MCF 10A (cell line): ENCODE data around the gene MAB21L2. TPM values are rescaled to one million over a fixed set of nuclear protein-coding genes. Genes with fewer than 3 reads are reported as not detected.

Experiments used
- BruUV-seq: library from RNA; stranded (reverse); fragments of 400-500 nt; replicated peaks from 2 replicates; lab custom pipeline; 2021; lab: Mats Ljungman, UMichigan
- CTCF ChIA-PET: fragments of 300-600 bp; sonication (Branson Sonifier 250); formaldehyde crosslinking; extraction: SDS; loops from one replicate; lab custom pipeline; 2021; ENCODE audit warnings: antibody characterized with exemption, inconsistent platforms; lab: Yijun Ruan, JAX
- POLR2A ChIA-PET: fragments of 300-600, 350-650 bp; sonication (Branson Sonifier 250); formaldehyde crosslinking; extraction: SDS; loops from one replicate; lab custom pipeline; 2020; ENCODE audit warnings: antibody characterized with exemption, inconsistent platforms; lab: Yijun Ruan, JAX
- DNase-seq: peaks from one replicate; pipeline ENCODE4 v3.0.0-alpha.2; 2018; ENCODE audit not compliant: unreplicated experiment
- H3K27ac Mint-ChIP-seq: one replicate; pipeline ENCODE4 v1.8.0; 2022; ENCODE audit warnings: mild to moderate bottlenecking, low read depth, mixed read lengths; ENCODE audit not compliant: unreplicated experiment
- H3K27me3 Mint-ChIP-seq: one replicate; pipeline ENCODE4 v1.8.0; 2022; ENCODE audit warnings: mixed read lengths; ENCODE audit not compliant: insufficient read depth, unreplicated experiment
- H3K36me3 Mint-ChIP-seq: one replicate; pipeline ENCODE4 v1.8.0; 2022; ENCODE audit warnings: mild to moderate bottlenecking, moderate library complexity, mixed read lengths; ENCODE audit not compliant: insufficient read depth, unreplicated experiment
- H3K4me1 Mint-ChIP-seq: one replicate; pipeline ENCODE4 v1.8.0; 2022; ENCODE audit warnings: mixed read lengths; ENCODE audit not compliant: insufficient read depth, unreplicated experiment
- H3K4me3 Mint-ChIP-seq: one replicate; pipeline ENCODE4 v1.8.0; 2022; ENCODE audit warnings: mild to moderate bottlenecking, moderate library complexity, mixed read lengths; ENCODE audit not compliant: unreplicated experiment
- H3K9me3 Mint-ChIP-seq: one replicate; pipeline ENCODE4 v1.8.0; 2022; ENCODE audit warnings: mixed read lengths; ENCODE audit not compliant: unreplicated experiment
- CTCF ChIP-seq: fragments of 200-600 bp; IDR thresholded peaks from one replicate; pipeline ENCODE4 v1.8.0; 2022; ENCODE audit warnings: antibody characterized with exemption, mild to moderate bottlenecking; ENCODE audit not compliant: unreplicated experiment
- intact Hi-C: fragments of 100-400 bp; cut with micrococcal nuclease; formaldehyde crosslinking; loops from 2 replicates; pipeline ENCODE4 v1.14.1; 2022
- total RNA-seq: library from RNA; stranded (reverse); gene quantifications from 2 replicates; pipeline ENCODE4 v1.2.3, GENCODE V29; 2022

MAB21L2 gene
- total RNA-seq, 1 experiment from 2014 or later = not detected

- no peak for TF ChIP-seq CTCF
- no TSS peak for BruUV-seq
- CTCF ChIA-PET = interaction anchor here (0.6 kb wide), 1 partner anchor 274 kb away, joined by 3 read pairs; no protein-coding TSS in a partner anchor
- Mint-ChIP-seq H3K9me3 (no peaks in the 10 kb centered on the region), H3K27ac (no peak overlapping the region), H3K4me3 (no peak overlapping the region), H3K27me3 (no peaks in the 10 kb centered on the region), H3K4me1 (no peaks in the 10 kb centered on the region), H3K36me3 (no peaks in the 10 kb centered on the region)
- intact Hi-C loops = no loop called here
- DNase-seq = no peak
- POLR2A ChIA-PET = no interaction called here
Measured at GRCh38 chr4:150573534-150573933, 8.4 kb upstream of the MAB21L2 start.

- Mint-ChIP-seq H3K27ac (no peak overlapping the region), H3K4me3 (no peak overlapping the region)
- BruUV-seq = no TSS peak
Measured at GRCh38 chr4:150574678-150575077, 7.3 kb upstream of the MAB21L2 start.

GRCh38 chr4:150577796-150578195 is 4.2 kb upstream of the MAB21L2 start:
- DNase-seq = no peak
- TF ChIP-seq CTCF = no peak
- Mint-ChIP-seq H3K9me3 (no peaks in the 10 kb centered on the region), H3K4me3 (no peak overlapping the region), H3K27ac (no peak overlapping the region), H3K27me3 (no peaks in the 10 kb centered on the region), H3K36me3 (peaks cover 10% of the 10 kb centered on the region), H3K4me1 (no peaks in the 10 kb centered on the region)
- CTCF ChIA-PET = no interaction called here
- POLR2A ChIA-PET = no interaction called here
- BruUV-seq = no TSS peak
- intact Hi-C loops = no loop called here

More at GRCh38 chr4:150574678-150575077, 7.3 kb upstream of the MAB21L2 start:
- Mint-ChIP-seq H3K9me3 (no peaks in the 10 kb centered on the region), H3K4me1 (no peaks in the 10 kb centered on the region), H3K36me3 (no peaks in the 10 kb centered on the region), H3K27me3 (no peaks in the 10 kb centered on the region)
- no peak for TF ChIP-seq CTCF
- DNase-seq = no peak
- intact Hi-C loops = no loop called here
- POLR2A ChIA-PET = interaction anchor here (0.7 kb wide), 1 partner anchor 10 kb away, joined by 3 read pairs; no protein-coding TSS in a partner anchor
- CTCF ChIA-PET = no interaction called here

- H3K27ac Mint-ChIP-seq = no peak overlapping the region
Measured at GRCh38 chr4:150578745-150579501, 3.0 kb upstream of the MAB21L2 start.

More at GRCh38 chr4:150578745-150579501, 3.0 kb upstream of the MAB21L2 start:
- POLR2A ChIA-PET = interaction anchor here (0.6 kb wide), 1 partner anchor 146 kb away, joined by 3 read pairs; no protein-coding TSS in a partner anchor
- DNase-seq = no peak
- intact Hi-C loops = no loop called here
- no peaks in the 10 kb centered on the region for H3K27me3 Mint-ChIP-seq
- H3K9me3 Mint-ChIP-seq = no peaks in the 10 kb centered on the region
- BruUV-seq = no TSS peak
- H3K36me3 Mint-ChIP-seq = peaks cover 19% of the 10 kb centered on the region
- no peak overlapping the region for H3K4me3 Mint-ChIP-seq
- TF ChIP-seq CTCF = no peak
- no peaks in the 10 kb centered on the region for H3K4me1 Mint-ChIP-seq
- CTCF ChIA-PET = interaction anchor here (0.6 to 1.0 kb wide), 2 partner anchors 336 to 338 kb away, joined by 3 read pairs; no protein-coding TSS in a partner anchor
